ENCODE measurements around the gene PRSS22.

- TF ChIP-seq CTCF (conservative IDR thresholded peaks at IDR 0.05; ENCODE audit: low read depth in 2 of 2) (no peak), EZH2 (IDR thresholded peaks at IDR 0.05; ENCODE audit: low read depth, unreplicated experiment) (no peak), STAT1 (IDR thresholded peaks at IDR 0.05; ENCODE audit: unreplicated experiment) (no peak), POLR2AphosphoS5 (IDR thresholded peaks at IDR 0.05; ENCODE audit: low read depth) (no peak), REST (IDR thresholded peaks at IDR 0.05; ENCODE audit: unreplicated experiment) (no peak), ZNF114 (CRISPR knock-in tag; IDR thresholded peaks at IDR 0.05) (no peak), CREB1 (CRISPR knock-in tag; IDR thresholded peaks at IDR 0.05; ENCODE audit: low read depth) (no peak), JUNB (IDR thresholded peaks at IDR 0.05; ENCODE audit: unreplicated experiment) (no peak), EZH2phosphoT487 (IDR thresholded peaks at IDR 0.05; ENCODE audit: unreplicated experiment) (no peak)
Observed at GRCh38 chr16:2830355-2830695, 27.6 kb downstream of the PRSS22 start.

All from GM23338 (cell line).